ENCODE data around the gene ZBED4. TPM values are rescaled to one million over a fixed set of nuclear protein-coding genes. Genes with fewer than 3 reads are reported as not detected.

The ZBED4 gene
- total and polyA plus RNA-seq, 2 donors (not counting 1 experiment from before 2014, with no cell fraction given) = 3.5 to 6.3 TPM

DNA sequence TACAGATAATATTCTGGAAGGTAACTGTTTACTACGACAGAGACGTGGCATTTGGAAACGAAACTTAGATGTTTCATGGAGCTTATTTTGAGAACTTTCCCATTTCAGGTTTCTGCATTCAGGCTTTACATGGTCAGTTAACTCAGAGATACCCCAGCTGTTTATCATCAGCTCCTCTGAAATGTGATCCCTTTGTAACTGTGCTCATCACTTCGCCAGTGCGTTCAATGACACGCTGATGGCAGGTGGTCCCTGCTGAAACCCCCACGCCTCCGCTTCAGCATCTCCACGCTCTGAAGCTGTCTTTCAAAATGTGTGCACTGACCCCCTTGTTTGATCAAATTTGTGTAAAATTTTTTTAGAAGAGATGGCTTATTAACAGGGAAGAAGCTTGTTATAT, 34.1 kb downstream of the ZBED4 start:
- H3K27ac ChIP-seq (ENCODE audit: insufficient read depth, low read length) = no peak overlapping the region
- H3K27me3 ChIP-seq (ENCODE audit: control insufficient read depth, insufficient read depth, low read length) = no peaks in the 10 kb centered on the region
- H3K79me2 ChIP-seq (ENCODE audit: control insufficient read depth, insufficient read depth, low read length) = peaks cover 15% of the 10 kb centered on the region
- no peaks in the 10 kb centered on the region for H3K4me1 ChIP-seq (ENCODE audit: control insufficient read depth, extremely low read depth, insufficient read depth, low read length)
- H4K20me1 ChIP-seq (ENCODE audit: control insufficient read depth, extremely low read depth, insufficient read depth, low read length) = no peaks in the 10 kb centered on the region
- no peak overlapping the region for H3K4me2 ChIP-seq (ENCODE audit: extremely low read depth, insufficient read depth, low read length)
- H3K4me3 ChIP-seq (replicated peaks in 1 of 4; ENCODE audit: control extremely low read depth in 1 of 4, insufficient read depth in 1 of 4, low read depth in 3 of 4, low read length in 4 of 4) = no peak overlapping the region
- H3K9me3 ChIP-seq (ENCODE audit: control insufficient read depth, insufficient read depth, low read depth, low read length) = no peaks in the 10 kb centered on the region
- no peak overlapping the region for H2AFZ ChIP-seq (ENCODE audit: low read length)
- DNase-seq (ENCODE audit: low read depth in 2 of 2) = no peak
- H3K9ac ChIP-seq (ENCODE audit: insufficient read depth, low read length) = no peak overlapping the region
- no peak for TF ChIP-seq EZH2 (IDR thresholded peaks at IDR 0.05; ENCODE audit: low read length, missing control alignments)
- TF ChIP-seq, protein P1, sequence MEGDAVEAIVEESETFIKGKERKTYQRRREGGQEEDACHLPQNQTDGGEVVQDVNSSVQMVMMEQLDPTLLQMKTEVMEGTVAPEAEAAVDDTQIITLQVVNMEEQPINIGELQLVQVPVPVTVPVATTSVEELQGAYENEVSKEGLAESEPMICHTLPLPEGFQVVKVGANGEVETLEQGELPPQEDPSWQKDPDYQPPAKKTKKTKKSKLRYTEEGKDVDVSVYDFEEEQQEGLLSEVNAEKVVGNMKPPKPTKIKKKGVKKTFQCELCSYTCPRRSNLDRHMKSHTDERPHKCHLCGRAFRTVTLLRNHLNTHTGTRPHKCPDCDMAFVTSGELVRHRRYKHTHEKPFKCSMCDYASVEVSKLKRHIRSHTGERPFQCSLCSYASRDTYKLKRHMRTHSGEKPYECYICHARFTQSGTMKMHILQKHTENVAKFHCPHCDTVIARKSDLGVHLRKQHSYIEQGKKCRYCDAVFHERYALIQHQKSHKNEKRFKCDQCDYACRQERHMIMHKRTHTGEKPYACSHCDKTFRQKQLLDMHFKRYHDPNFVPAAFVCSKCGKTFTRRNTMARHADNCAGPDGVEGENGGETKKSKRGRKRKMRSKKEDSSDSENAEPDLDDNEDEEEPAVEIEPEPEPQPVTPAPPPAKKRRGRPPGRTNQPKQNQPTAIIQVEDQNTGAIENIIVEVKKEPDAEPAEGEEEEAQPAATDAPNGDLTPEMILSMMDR (conservative IDR thresholded peaks at IDR 0.05 in 1 of 2, IDR thresholded peaks at IDR 0.05 in 1 of 2; ENCODE audit: low read depth in 1 of 2, low read length in 2 of 2) = no peak
- peaks cover 20% of the 10 kb centered on the region for H3K36me3 ChIP-seq (ENCODE audit: control insufficient read depth, insufficient read depth, low read length)

DNA sequence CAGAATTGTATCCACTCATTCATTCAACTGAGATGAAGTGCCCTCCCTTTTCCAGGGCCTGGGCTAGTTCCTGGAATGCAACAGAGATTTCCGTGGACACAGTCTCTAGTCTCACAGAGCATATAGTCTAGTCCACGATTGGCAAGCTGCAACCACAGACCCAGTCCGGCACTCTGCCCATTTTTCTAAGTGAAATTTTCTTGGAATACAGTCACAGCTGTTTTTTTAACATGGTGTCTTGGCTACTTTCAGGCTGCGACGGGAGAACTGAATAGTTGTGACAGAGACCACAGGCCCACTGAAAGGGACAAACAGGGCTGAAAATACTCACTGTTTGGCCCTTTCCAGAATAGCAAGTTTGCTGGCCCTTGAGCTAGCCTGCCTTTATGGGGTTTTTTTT, 35.4 kb downstream of the ZBED4 start:
- H3K9me3 ChIP-seq (ENCODE audit: control insufficient read depth, insufficient read depth, low read depth, low read length) = no peaks in the 10 kb centered on the region
- no peak overlapping the region for H3K27ac ChIP-seq (ENCODE audit: insufficient read depth, low read length)
- TF ChIP-seq EZH2 (IDR thresholded peaks at IDR 0.05; ENCODE audit: low read length, missing control alignments) = no peak
- TF ChIP-seq, protein P1 (conservative IDR thresholded peaks at IDR 0.05 in 1 of 2, IDR thresholded peaks at IDR 0.05 in 1 of 2; ENCODE audit: low read depth in 1 of 2, low read length in 2 of 2) = no peak
- peak in 1 of 2 donors; percentile 70 for DNase-seq (ENCODE audit: low read depth in 2 of 2)
- no peak overlapping the region for H3K4me2 ChIP-seq (ENCODE audit: extremely low read depth, insufficient read depth, low read length)
- H3K79me2 ChIP-seq (ENCODE audit: control insufficient read depth, insufficient read depth, low read length) = peaks cover 7% of the 10 kb centered on the region
- H3K36me3 ChIP-seq (ENCODE audit: control insufficient read depth, insufficient read depth, low read length) = peaks cover 18% of the 10 kb centered on the region
- H3K27me3 ChIP-seq (ENCODE audit: control insufficient read depth, insufficient read depth, low read length) = no peaks in the 10 kb centered on the region
- no peak overlapping the region for H2AFZ ChIP-seq (ENCODE audit: low read length)
- no peak overlapping the region for H3K9ac ChIP-seq (ENCODE audit: insufficient read depth, low read length)
- no peaks in the 10 kb centered on the region for H3K4me1 ChIP-seq (ENCODE audit: control insufficient read depth, extremely low read depth, insufficient read depth, low read length)
- H3K4me3 ChIP-seq (replicated peaks in 1 of 4; ENCODE audit: control extremely low read depth in 1 of 4, insufficient read depth in 1 of 4, low read depth in 3 of 4, low read length in 4 of 4) = no peak overlapping the region
- H4K20me1 ChIP-seq (ENCODE audit: control insufficient read depth, extremely low read depth, insufficient read depth, low read length) = no peaks in the 10 kb centered on the region

DNA sequence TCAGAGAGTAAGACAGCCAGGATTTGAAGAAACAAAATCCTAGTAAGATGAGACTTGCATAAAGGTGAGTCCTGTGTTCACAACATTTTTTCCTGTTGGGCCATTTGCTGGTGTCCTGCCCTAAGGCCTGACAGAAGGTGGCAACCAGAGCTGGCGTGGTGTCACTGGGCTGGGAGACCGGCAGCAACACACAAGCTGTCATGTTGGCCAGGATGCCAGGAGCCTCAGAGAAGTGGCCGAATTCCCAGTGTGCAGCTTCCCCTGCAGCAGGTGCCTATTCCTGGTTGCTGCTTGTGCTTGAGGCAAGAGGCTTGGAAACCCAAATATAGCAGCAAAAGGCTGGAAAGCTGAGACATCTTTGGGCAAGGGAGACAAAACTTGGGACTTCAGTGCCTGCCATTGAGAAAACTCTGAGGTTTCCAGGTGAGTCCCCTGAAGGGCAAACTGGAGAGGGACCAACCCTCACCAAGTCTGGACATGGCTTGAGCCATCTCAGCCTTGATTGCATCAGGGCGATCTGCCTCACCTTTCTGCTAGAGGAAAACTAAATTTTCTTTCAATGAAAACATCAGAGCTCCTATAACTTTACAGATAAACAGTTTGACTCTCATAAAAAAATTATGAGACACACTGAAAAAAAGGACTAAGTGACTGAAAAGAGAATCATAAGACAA, 38.7 kb downstream of the ZBED4 start:
- H3K9ac ChIP-seq (ENCODE audit: insufficient read depth, low read length) = no peak overlapping the region
- no peak for DNase-seq (ENCODE audit: low read depth in 2 of 2)
- no peak overlapping the region for H3K4me2 ChIP-seq (ENCODE audit: extremely low read depth, insufficient read depth, low read length)
- no peak overlapping the region for H3K4me3 ChIP-seq (replicated peaks in 1 of 4; ENCODE audit: control extremely low read depth in 1 of 4, insufficient read depth in 1 of 4, low read depth in 3 of 4, low read length in 4 of 4)
- no peak for TF ChIP-seq EZH2 (IDR thresholded peaks at IDR 0.05; ENCODE audit: low read length, missing control alignments)
- TF ChIP-seq, protein P1 (conservative IDR thresholded peaks at IDR 0.05 in 1 of 2, IDR thresholded peaks at IDR 0.05 in 1 of 2; ENCODE audit: low read depth in 1 of 2, low read length in 2 of 2) = no peak
- H3K27ac ChIP-seq (ENCODE audit: insufficient read depth, low read length) = no peak overlapping the region
- H3K36me3 ChIP-seq (ENCODE audit: control insufficient read depth, insufficient read depth, low read length) = peaks cover 2% of the 10 kb centered on the region
- no peaks in the 10 kb centered on the region for H3K79me2 ChIP-seq (ENCODE audit: control insufficient read depth, insufficient read depth, low read length)
- no peaks in the 10 kb centered on the region for H3K9me3 ChIP-seq (ENCODE audit: control insufficient read depth, insufficient read depth, low read depth, low read length)
- no peaks in the 10 kb centered on the region for H3K4me1 ChIP-seq (ENCODE audit: control insufficient read depth, extremely low read depth, insufficient read depth, low read length)
- no peaks in the 10 kb centered on the region for H3K27me3 ChIP-seq (ENCODE audit: control insufficient read depth, insufficient read depth, low read length)
- H4K20me1 ChIP-seq (ENCODE audit: control insufficient read depth, extremely low read depth, insufficient read depth, low read length) = no peaks in the 10 kb centered on the region
- no peak overlapping the region for H2AFZ ChIP-seq (ENCODE audit: low read length)

Data from fibroblast of lung (primary cell).